Epithelial cell of esophagus (primary cell): Measurements from ENCODE around the gene UTP4.

Experiments used
- DNase-seq: peaks from one replicate; pipeline ENCODE4 v3.0.0; 2010; ENCODE audit warnings: low read depth
- H3K4me3 ChIP-seq: 2 replicates; pipeline ENCODE4 v1.5.1; 2011; ENCODE audit warnings: mild to moderate bottlenecking, low read length, control low read depth
- CTCF ChIP-seq: IDR thresholded peaks from 2 replicates; pipeline ENCODE4 v1.5.1; 2011; ENCODE audit warnings: low read depth, mild to moderate bottlenecking, low read length, control low read depth, inconsistent platforms; ENCODE audit not compliant: insufficient read depth; ENCODE audit errors: missing control alignments

The UTP4 gene

DNA sequence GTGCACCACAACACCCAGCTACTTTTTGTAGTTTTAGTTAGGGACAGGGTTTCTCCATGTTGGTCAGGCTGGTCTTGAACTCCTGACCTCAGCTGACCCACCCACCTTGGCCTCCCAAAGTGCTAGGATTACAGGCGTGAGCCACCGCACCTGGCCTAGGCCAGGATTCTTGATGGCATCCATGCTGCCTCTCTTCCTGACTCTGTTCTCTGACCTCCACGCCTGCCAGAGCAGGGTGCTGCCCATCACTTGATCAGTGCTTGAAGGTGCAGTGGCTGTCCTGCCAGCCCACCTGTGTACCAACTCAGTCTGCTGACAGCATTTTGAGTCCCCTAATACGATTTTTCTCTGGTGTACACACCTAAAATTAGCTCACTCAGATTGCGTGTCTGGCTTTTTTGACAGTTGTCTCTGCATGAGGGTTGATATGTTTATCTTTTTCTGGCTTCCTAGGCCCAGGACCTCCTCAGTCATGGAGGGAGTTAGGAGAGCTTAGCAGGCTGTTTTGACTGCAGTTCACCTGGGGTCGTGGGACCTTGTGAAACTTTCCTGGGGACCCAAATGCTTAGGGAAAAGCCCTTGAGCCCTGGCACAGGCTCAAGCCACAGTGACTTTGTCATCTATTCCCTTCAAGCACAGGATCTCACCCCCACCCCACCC is 21.1 kb upstream of the UTP4 start:
- TF ChIP-seq CTCF, result no peak
- no peak overlapping the region for H3K4me3 ChIP-seq
- DNase-seq, result no peak

GRCh38 chr16:69111876-69112230 is 20.6 kb upstream of the UTP4 start:
- H3K4me3 ChIP-seq, result no peak overlapping the region
- TF ChIP-seq CTCF, result no peak
- no peak for DNase-seq

- no peak overlapping the region for H3K4me3 ChIP-seq
- TF ChIP-seq CTCF, result peak; percentile 77
These were observed 19.9 kb upstream of the UTP4 start for GRCh38 chr16:69112285-69113129.

GRCh38 chr16:69113216-69113615 is 19.2 kb upstream of the UTP4 start:
- TF ChIP-seq CTCF, result no peak
- H3K4me3 ChIP-seq, result no peak overlapping the region
- DNase-seq, result no peak

More at GRCh38 chr16:69112285-69113129, 19.9 kb upstream of the UTP4 start:
- peak; percentile 52 for DNase-seq

GRCh38 chr16:69114346-69114975 is 18.0 kb upstream of the UTP4 start:
- TF ChIP-seq CTCF, result no peak
- no peak overlapping the region for H3K4me3 ChIP-seq
- no peak for DNase-seq

- no peak for TF ChIP-seq CTCF
- no peak for DNase-seq
- no peak overlapping the region for H3K4me3 ChIP-seq
These were observed 17.5 kb upstream of the UTP4 start for GRCh38 chr16:69114976-69115355.

DNA sequence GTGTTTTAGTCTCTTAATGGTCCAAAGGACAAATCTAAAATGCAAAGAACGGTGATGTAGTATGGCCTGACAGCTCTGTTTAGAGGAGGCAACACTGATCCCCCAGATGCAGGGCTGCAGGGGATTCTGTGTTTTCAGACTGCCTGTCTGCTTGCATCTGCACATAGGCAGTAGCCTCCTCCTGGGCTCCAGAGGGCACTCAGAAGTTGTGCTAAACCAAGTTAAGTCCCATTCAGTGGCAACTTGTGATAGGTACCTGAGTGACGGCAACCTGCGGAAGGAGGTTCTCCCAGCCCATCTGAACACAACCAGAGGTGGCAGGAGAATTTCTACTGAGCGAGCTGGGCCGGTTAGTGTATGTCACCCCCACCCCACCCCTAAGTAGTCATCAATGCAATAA is 17.1 kb upstream of the UTP4 start:
- DNase-seq, result no peak
- TF ChIP-seq CTCF, result no peak
- H3K4me3 ChIP-seq, result no peak overlapping the region
